ENCODE results near the gene OMA1.
A peak's percentile ranks its signal among the peaks of the same experiment; 100 is the strongest.
"Not testable (repeated sequence)": the region's sequence is repeated elsewhere in the genome, so short reads cannot be mapped to it uniquely, and the experiment has no call there.

The OMA1 gene

DNA sequence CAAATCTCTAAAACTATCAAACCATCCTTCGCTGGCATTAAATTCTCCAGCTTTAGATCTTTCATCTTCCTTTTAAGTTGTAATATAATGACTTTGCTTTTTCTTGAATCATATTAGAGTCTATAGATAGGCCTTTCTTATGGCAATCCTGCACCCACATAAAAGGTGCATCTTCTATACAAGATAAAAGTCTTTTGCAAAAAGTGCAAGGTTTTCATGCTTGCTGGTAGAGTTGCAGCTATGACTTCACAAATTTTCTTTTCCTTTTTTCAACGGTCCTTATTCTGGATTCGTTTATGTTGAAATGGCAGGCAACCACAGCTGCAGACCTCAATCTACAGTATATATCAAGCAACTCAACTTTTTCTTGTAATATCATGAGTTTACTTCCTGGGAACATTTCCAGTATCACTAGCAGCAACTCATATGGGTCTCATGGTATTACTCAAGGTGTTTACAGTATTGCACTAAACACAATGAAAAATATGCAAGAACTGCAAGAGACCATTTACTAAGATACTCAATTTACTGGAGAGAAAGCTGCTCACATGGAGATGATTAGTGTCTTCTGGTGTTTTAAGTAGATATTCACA is 22.1 kb downstream of the OMA1 start:
- DNase-seq, result no peak

DNA sequence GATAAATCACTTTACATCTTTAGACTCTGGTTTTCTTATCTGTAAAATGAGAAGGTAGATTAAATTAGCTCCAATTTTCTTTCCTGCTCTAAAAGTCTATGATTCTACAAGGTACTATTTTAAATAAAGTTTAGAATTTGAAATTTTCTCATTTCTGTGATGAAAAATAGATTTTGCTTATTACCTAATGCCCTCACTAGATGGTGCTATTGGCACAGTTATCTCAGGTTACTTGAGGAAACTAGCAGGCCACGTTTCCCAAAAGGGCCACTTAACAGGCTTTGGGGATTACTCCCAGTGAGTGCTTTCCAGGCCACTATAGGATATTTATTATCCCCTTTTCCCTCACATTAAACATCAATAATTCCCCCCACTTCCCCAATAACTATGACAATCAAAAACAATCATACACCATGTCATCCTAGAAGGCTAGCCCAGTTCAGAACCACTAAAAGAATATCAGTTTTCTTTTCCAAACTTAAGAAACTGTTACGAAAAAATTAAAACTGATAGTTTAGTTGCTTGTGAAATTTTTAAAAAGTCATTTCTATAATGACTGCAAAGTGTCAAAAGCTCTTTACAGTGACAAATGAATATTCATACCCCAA is 30.6 kb downstream of the OMA1 start:
- DNase-seq, result peak; percentile 4

DNA sequence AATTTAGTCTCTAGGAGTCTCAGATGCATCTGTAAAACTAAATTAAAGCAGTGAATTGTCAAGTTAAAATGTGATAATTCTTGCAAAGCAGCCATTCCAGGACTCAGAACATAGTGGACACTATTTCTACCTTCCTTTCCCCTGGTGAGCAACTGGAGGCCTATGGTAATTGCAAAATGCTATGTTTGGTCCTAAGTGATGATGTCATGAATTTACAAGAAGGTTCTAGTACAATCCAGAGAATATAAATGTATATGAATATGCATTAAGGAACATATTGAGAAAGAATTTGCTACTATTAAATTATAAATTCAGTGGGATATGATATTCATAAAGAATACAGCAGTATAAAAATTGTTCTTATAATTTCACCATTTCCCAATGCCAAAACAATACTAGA is 32.6 kb downstream of the OMA1 start:
- no peak for DNase-seq

DNA sequence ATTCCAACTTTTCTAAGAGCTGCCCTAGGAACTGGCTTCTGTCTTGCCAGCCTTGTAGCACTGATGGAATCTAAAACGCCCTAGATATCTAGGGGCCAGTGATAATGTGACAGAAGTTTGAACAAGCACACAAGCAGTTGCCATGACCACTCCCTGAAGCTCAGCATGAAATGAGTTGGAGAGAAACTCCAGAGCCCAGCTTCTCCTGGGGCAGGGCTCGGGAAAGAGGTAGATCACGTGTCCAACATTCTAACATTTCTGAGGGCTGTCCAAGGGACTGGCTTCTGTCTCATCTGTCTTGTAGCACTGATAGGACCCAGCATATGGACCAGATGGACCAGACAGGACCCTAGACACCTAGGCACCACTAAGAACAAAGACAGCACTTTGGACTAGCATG is 37.9 kb downstream of the OMA1 start:
- no peak for DNase-seq

DNA sequence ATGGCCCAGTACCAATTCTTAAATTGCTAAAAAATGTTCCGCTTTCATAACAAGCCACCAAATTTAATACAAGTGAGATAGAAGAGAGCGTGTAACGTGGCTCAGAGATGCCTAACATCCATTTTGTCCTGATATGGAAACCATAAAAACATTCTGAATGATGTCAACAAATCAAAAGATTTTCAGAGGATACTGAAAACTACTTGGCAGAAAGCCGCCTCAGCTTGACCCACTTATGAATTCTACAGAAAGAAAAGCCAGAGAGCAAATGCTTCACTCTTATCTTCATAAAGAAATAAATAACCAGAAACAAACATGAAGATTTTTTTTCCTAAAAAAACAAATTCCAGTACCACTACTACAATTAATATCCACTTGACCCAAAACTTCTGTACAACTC is 41.2 kb downstream of the OMA1 start:
- DNase-seq, result no peak

DNA sequence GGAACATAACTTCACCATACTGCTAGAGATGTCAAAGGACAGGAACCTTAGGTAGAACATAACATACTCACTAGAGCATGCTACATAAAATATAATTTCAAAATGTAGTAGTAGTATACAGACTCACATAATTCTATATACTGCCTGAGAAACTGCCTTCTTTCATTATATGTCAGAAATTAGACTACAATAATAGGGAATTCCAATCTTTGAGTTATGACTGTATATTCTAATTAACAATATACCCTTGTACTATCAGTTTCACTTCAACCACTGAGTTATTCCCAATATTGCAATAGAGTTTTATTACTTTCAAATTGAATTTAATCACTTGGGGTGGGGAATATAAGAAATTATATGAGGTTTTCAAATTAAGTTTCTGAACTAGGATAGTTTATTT is 44.0 kb downstream of the OMA1 start:
- DNase-seq, result no peak

DNA sequence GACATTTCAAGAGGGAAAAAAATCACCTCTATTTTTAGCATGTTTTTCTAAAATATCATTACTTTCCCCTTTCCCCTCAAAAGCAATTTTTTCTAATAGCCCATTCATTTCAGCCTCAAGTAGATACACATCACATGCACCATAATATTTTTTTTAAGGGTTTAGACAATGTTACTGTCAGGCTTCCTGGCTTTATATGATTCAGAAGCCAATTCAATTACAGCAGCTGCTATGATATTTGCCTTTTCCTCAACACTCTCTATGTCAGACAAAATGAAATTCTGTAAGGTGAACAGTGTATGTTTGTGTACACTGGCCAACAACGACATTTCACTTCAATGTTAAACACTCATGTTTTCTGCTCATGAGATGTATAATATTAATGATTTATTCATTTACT is 46.5 kb downstream of the OMA1 start:
- DNase-seq, result no peak

DNA sequence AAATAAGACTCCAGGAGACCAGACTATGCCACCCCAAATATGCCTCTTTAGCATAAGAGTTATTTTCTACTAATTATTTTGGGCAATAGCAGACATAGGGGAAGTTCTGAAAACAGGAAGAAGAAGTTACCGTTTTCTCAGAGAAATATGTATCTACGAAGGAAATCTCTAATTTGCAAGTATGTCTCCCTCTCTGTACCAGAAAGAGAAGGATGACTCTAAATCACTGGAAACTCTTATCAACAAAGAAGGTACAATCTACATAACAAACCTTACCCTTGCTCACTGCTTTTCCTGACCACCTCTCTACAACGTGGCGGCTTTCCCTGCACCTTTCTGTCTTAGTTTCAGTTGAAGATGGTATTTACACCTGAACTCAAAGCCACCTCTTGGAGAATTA is 49.0 kb downstream of the OMA1 start:
- DNase-seq, result no peak

DNA sequence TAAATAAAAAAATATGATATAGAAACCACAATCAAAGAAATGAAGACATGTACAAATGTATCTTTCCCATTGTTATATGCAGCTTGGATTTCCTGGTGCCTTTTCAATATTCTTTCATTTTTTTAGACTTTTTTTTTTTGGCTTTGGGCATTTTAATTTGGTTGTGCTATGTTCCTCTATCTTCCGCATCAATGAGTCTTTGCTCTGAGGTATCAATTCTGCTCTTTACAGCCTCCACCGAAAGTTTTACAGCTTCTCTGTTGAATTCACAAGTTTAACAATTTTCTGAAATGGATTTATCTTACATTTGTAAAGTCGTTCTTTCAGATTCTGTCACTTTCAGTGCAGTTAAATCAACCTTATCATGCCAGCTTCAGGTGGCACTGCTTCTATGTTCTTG is 50.5 kb downstream of the OMA1 start:
- no peak for DNase-seq

DNA sequence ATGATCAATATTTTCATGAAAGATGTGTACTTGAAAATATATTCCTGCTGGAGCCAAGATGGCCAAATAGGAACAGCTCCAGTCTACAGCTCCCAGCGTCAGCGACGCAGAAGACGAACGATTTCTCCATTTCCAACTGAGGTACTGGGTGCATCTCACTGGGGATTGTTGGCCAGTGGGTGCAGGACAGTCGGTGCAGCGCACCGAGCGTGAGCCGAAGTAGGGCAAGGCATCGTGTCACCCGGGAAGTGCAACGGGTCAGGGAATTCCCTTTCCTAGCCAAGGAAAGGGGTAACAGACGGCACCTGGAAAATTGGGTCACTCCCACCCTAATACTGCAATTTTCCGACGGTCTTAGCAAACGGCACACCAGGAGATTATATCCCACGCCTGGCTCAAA is 57.6 kb downstream of the OMA1 start:
- not testable (repeated sequence) for DNase-seq

DNA sequence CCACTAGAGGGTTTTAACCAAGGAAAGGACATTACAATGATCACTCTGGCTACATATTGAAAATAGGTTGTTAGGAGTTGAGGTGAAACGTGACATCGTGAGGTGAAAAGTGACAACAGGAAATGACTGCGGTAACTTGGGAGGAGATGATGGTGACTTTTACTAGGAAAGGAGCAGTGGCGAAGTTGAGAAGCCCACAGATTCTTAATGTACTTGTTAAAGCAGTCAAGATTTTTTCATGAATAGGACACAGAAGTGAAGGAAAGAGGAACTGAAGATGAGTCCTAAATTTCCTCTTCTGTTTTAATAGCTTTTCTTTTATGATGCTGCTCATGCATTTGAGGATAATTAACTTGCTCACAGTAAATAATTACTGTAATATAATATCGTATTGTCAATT is 59.5 kb downstream of the OMA1 start:
- no peak for DNase-seq

DNA sequence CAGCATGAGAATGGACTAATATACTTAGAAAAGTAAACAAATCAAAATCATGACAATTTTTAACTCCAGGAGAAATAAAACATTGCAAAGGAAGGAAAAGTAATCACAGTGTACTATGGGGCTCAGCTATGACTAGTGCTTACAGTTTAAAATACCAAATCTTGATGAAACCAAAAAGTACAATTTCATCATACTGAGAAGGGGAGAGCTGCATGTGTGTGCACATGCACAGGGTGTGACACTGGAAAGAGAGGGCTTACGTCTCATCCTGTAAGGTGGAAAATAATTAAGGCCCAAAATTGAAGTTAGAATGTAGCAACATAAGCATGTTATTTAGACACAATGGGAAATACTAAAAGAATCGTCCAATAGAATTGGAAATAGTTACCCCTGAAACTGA is 64.6 kb downstream of the OMA1 start:
- no peak for DNase-seq

DNA sequence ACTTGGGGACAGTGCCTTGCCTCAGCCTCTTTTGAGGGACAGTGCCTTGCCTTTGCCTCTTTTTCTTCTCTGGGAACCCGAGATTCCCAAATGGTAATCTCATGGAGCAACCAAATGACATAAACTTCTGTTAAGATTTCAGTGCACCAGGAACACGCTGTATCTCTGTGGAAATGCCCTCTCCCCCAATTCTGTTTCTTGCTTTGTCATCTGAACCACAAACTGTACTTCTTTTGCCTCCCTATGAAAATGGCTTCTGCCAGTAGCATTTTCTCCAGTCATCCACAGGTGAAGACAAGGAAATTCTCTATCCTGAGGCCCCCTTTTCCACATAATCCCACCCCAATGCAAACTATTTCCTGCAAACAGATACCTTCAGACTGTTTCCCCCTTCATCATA is 66.3 kb downstream of the OMA1 start:
- DNase-seq, result no peak

DNA sequence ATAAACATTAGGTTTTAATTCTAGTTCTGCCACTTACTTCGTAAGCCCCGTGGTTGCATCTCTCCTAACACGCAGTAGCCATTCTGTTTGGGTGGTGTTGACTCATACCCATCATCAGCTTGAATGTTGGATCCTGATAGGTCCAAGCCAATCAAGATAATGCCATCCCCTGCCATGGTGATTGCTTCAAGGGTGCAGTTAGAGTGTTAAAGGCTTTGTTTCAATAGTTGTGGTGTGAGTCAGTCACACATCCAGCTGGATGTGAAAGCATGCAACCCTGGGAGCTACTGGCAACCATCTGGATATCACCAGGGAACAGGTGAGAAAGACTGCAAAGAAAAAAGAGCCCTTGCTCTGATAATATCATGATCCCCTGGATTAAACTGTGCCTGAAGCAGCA is 69.1 kb downstream of the OMA1 start:
- DNase-seq, result no peak

DNA sequence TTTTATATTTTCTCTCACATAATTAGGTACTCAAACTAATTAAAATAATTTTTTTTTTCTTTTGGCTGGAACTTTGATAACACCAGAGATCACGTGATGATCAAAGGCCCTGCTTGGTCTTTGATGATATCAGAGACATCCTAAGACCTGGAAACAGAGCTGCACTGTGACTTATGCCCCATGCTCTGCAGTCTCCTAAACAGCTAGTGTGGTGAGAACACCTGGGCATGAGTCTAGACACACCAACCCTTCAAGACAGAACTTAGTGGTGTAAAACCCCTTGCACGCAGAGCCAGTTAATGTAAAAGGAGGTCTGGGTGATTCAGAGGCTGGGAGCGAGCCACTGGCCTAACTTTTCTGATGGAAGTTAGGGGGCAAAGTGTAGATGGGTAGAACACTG is 70.3 kb downstream of the OMA1 start:
- no peak for DNase-seq

DNA sequence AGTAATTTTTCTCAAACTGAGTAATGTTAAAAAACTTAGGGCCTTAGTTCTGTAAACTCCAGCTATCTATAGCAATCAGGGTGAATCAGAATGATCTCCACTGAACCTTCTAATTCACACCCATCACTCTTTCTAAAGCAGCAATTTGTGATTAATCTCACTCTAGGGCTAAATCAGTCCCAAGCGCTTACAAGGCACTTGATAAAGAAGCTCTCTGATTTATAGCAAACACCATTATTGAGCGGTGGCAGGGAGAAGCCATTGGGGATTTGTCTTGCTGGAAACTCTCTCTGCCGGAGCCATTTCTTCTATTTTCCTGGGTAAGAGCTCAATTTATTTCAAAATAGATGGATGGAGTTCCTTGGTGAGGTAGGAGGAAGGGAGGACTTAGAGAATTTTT is 77.0 kb downstream of the OMA1 start:
- no peak for DNase-seq

DNA sequence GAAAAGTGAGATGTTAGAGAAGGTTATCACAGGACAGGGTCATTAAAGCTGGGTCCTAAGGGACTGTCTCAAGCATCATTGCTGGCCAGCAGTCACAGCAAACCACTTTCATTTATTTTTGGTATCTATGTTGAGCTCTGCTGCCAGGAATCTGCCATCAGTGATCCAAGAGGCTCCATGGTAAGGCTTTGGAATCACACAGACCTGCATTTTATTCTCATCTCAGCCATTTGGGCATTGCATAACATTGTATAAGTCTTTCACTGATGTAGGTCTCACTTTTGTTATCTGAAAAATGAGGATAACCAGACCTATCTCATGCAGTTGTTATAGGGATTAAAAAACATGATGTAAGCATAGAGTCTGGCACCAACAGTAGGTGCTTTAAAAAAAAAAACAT is 77.5 kb downstream of the OMA1 start:
- no peak for DNase-seq

DNA sequence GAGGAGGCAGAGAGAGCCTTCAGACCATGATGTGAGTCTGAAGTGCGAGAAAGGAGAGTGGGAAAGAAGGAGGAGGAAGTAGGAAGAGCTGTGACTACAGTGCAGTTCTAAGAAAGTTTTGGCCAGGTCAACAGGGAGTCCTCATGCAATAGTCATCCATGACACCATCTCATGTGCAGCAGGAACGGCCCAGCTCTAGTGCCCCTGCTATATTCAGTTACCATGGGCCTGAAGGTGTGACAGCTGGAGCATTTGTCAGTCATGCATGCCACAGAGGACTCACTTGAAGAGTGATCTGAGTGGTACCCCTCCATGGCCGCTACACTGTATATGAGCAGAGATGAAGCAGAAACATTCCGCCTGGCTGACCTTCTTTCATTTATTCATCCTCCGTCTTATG is 77.9 kb downstream of the OMA1 start:
- no peak for DNase-seq

DNA sequence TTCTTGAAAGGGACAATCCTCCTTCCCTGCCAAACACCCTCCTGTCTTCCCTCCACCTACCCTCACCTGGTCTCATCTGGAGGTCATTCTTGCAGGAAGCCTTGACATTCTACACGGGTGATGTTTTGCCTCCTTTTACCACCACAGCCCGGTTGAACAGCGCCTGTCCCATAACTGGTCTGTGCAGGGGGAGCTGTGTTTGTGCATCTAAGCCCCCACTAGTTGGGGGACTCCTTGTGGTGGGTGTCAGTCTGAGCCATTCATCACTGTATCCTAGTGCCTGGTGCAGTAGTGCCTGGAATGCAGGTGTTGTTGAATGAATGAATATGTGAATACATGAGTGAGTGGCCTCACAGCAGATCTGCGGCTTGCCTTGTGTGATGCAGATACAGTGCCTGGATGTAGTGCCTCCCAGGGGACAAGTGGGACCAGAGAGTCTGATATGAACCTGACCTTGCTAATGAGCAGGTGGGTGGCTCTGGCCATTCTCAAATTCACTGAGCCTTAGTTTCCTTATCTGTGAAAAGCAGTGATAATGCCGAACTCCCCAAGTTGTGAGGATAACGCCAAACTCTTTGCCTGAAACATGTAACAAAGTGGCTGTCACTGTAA is 79.8 kb downstream of the OMA1 start:
- DNase-seq, result no peak

DNA sequence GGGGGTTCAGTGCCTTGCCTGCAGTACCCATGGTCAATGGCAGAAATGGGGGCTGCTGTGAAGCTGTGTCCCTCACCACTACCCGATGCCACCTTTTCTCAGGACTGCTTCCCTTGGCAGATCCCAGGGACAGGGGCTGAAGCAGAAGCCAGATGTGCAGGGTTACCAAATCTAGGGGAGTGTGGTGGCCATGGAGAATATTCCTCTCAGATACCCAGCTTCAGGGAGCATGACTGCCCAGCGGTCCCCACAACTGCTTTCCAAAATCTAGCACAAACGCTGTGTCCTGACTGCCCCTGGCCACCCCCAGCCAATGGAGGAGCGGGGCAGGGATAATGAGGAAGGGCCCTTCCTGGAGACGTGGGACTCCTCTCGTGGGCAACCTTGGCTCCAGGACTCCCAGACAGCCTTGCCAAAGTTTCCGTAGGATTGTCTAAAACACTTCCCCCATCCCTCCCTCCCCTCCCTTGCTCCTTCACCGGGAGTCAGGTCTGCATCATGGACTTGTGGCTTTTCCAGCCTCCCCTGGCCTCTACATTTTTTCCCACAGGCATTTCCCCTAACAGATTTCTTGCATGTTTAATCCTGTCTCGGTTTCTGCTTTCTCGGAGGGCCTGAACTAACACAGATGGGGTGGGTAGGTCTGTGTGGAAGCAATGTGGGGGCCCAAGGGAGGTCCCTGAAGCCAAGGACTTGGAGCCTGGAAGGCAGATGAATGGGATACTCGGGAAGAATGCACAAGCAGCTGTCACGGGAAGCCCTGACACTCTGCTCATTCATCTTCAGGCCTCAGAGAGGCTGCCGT is 80.5 kb downstream of the OMA1 start:
- no peak for DNase-seq

DNA sequence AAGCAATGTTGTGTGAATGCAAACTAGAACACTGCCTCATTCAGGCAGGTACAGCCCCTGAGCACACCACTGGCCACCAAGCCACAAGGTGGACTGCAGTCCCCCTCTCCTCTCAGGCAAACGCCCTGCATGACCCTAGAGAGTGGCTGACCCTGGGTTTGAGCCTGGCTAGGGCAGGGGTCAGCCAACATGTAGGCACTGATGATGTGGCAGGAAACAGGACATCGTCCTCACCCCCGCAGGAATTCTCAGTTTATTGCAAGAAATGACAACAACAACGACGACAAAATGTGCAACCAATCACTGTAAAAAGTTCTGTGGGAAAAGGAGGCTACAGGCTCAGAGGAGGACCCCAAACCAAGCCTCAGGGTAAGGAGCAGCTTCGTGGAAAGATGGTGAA is 81.3 kb downstream of the OMA1 start:
- no peak for DNase-seq

DNA sequence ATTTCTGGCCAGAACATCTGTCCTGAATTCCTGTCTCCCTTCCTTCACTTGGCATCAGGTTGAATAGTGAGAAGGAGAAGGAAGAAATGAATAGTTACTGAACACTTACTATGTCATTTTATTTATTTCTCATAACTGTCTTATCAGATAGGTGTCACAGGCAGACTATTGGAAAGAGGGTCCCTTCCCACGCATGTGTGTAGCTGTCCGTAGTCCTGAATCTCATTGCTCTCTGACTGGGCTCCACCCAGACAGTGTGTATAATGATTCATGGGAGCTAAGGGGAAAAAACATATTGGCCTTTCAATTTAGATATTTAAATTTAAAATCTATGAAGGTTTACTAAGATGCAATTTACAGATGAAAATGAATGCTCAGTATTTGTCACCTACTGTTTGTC is 86.1 kb downstream of the OMA1 start:
- no peak for DNase-seq

DNA sequence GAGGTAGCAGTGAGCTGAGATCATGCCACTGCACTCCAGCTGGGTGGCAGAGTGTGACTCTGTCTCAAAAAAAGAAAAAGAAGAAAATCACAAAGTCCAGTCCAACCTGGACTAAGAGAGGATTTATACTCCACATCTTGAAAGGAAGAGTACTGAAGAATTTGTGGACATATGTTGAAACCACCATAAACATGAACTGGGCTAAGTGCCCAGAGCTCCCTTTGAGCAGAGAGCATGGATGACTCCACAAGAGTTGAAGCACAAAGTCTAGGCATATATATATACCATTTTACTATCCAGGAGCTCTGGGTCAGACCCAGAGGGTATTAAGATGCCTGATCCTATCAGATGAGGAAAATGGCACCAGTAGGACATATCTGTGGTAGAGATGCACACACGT is 86.6 kb downstream of the OMA1 start:
- DNase-seq, result no peak

DNA sequence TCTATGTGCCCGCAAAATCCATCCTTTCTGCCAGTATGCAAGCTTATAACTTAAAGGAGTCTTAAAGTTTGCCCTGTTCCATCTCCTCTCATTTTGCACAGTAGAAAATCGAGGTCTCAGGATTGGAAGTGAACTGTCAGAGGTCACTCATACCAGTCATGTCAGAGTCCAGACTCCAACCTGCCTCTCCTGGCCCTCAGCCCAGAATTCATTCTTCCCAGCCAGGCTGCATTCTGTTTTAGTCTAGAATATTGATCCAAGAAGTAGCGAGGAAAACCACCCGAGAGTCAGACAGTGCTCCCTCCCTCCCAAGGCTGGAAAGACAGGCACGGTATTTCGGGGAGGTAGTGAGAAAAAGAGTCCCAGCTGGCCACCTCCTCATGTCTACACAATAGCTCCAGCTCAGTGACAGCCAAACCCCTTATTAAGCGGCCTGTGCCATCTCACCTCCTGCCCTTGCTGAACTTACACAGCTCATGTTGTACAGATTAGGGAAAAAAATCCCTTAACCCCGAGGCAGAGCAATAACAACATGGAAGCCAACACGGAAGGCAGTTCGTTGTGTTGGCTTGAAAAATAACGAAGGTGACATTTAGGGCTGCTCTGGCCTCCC is 89.4 kb downstream of the OMA1 start:
- no peak for DNase-seq
